ENCODE results near the gene GRAP2. TPM values are rescaled to one million over a fixed set of nuclear protein-coding genes. Genes with fewer than 3 reads are reported as not detected.
"Not testable (repeated sequence)": the region's sequence is repeated elsewhere in the genome, so short reads cannot be mapped to it uniquely, and the experiment has no call there.

GRAP2 gene
- total RNA-seq, 4 donors from 2014 or later: 5.8 to 92.4 (median 6.1) TPM

GRCh38 chr22:39988386-39989114, 87.7 kb downstream of the GRAP2 start:
- H3K4me3 ChIP-seq: no peak overlapping the region
- no peak for TF ChIP-seq POLR2A (IDR thresholded peaks at IDR 0.05)
- TF ChIP-seq, protein P1, sequence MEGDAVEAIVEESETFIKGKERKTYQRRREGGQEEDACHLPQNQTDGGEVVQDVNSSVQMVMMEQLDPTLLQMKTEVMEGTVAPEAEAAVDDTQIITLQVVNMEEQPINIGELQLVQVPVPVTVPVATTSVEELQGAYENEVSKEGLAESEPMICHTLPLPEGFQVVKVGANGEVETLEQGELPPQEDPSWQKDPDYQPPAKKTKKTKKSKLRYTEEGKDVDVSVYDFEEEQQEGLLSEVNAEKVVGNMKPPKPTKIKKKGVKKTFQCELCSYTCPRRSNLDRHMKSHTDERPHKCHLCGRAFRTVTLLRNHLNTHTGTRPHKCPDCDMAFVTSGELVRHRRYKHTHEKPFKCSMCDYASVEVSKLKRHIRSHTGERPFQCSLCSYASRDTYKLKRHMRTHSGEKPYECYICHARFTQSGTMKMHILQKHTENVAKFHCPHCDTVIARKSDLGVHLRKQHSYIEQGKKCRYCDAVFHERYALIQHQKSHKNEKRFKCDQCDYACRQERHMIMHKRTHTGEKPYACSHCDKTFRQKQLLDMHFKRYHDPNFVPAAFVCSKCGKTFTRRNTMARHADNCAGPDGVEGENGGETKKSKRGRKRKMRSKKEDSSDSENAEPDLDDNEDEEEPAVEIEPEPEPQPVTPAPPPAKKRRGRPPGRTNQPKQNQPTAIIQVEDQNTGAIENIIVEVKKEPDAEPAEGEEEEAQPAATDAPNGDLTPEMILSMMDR (IDR thresholded peaks at IDR 0.05): no peak

GRCh38 chr22:39989633-39990032, 88.7 kb downstream of the GRAP2 start:
- Histone ChIP-seq H3K27ac (no peak overlapping the region), H3K36me3 (no peaks in the 10 kb centered on the region), H3K4me3 (no peak overlapping the region), H3K9me3 (no peaks in the 10 kb centered on the region), H3K4me1 (peaks cover 3 to 19% (median 6%) of the 10 kb centered on the region in 4 donors), H3K27me3 (no peaks in the 10 kb centered on the region)
- DNase-seq: no peak
- TF ChIP-seq, protein P1 (IDR thresholded peaks at IDR 0.05): no peak
- TF ChIP-seq POLR2A (IDR thresholded peaks at IDR 0.05): no peak

More at GRCh38 chr22:39988386-39989114, 87.7 kb downstream of the GRAP2 start:
- Histone ChIP-seq H3K4me1 (peaks cover 0 to 19% (median 0%) of the 10 kb centered on the region in 4 donors), H3K27me3 (no peaks in the 10 kb centered on the region), H3K9me3 (no peaks in the 10 kb centered on the region), H3K36me3 (no peaks in the 10 kb centered on the region), H3K27ac (no peak overlapping the region)
- DNase-seq: no peak

DNA sequence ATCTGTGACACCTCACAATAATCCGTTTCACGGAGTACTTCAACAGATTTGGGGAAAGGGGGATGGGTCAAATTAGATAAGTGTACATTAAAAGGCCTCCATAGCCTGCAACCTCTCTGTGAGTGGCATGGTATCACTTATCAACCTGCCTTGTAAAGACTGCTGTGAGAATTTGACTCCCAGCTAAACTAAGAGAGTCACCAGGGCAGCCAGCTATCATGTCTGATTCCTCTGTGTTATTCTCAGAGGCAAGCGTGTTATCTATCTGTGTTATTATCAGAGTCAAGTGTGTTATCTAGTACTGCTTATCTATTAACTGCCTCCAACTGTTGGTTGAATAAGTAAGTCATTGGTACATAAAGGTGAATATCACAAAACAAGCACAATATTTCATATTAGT, 89.8 kb downstream of the GRAP2 start:
- Histone ChIP-seq H3K9me3 (no peaks in the 10 kb centered on the region), H3K4me3 (no peak overlapping the region), H3K36me3 (no peaks in the 10 kb centered on the region), H3K27ac (peak overlapping the region in 1 of 4 donors; percentile 13), H3K27me3 (no peaks in the 10 kb centered on the region), H3K4me1 (peaks cover 3 to 19% (median 6%) of the 10 kb centered on the region in 4 donors)
- DNase-seq: no peak
- TF ChIP-seq POLR2A (IDR thresholded peaks at IDR 0.05): no peak
- TF ChIP-seq, protein P1 (IDR thresholded peaks at IDR 0.05): no peak

GRCh38 chr22:39991159-39991860, 90.4 kb downstream of the GRAP2 start:
- no peaks in the 10 kb centered on the region for H3K9me3 ChIP-seq
- DNase-seq: no peak
- TF ChIP-seq, protein P1 (IDR thresholded peaks at IDR 0.05): no peak
- no peak for TF ChIP-seq POLR2A (IDR thresholded peaks at IDR 0.05)
- H3K27me3 ChIP-seq: no peaks in the 10 kb centered on the region
- no peaks in the 10 kb centered on the region for H3K36me3 ChIP-seq
- H3K27ac ChIP-seq: peak overlapping the region in 1 of 4 donors; percentile 13
- H3K4me3 ChIP-seq: no peak overlapping the region
- peaks cover 3 to 19% (median 6%) of the 10 kb centered on the region in 4 donors for H3K4me1 ChIP-seq

GRCh38 chr22:39992088-39992826, 91.4 kb downstream of the GRAP2 start:
- Histone ChIP-seq H3K27ac (no peak overlapping the region), H3K27me3 (no peaks in the 10 kb centered on the region), H3K4me3 (no peak overlapping the region), H3K36me3 (no peaks in the 10 kb centered on the region), H3K9me3 (no peaks in the 10 kb centered on the region), H3K4me1 (peaks cover 3 to 24% (median 6%) of the 10 kb centered on the region in 4 donors)
- TF ChIP-seq, protein P1 (IDR thresholded peaks at IDR 0.05): no peak
- no peak for TF ChIP-seq POLR2A (IDR thresholded peaks at IDR 0.05)
- no peak for DNase-seq

- not testable (repeated sequence) for H3K36me3 ChIP-seq, DNase-seq
- peaks cover 3 to 29% (median 6%) of the 10 kb centered on the region in 4 donors for H3K4me1 ChIP-seq
These were observed 92.0 kb downstream of the GRAP2 start for GRCh38 chr22:39992894-39993293.

More at GRCh38 chr22:39992894-39993293, 92.0 kb downstream of the GRAP2 start:
- not testable (repeated sequence) for H3K9me3 ChIP-seq, H3K27me3 ChIP-seq, H3K27ac ChIP-seq, H3K4me3 ChIP-seq

Data from Peyer's patch (tissue), 4 donors.